SK-N-SH treated with all-trans-retinoic acid at 6 μM for 48 hours (cell line): ENCODE measurements around the gene SLC6A6.

Experiments
- ATAC-seq: fragments of 200-7000 bp; cut with Tn5 transposase; 3 replicates; pipeline ENCODE4 v1.9.1; 2020; ENCODE audit warnings: mild to moderate bottlenecking, moderate library complexity
- ARNTL ChIP-seq: fragments of 450-650 bp; formaldehyde crosslinking; IDR thresholded peaks from 2 replicates; pipeline ENCODE4 v1.5.0; 2020; ENCODE audit warnings: low read depth, mild to moderate bottlenecking, moderate library complexity, borderline replicate concordance
- BACH2 ChIP-seq: fragments of 250-450 bp; sonication (Bioruptor Pico); IDR thresholded peaks from 2 replicates; pipeline ENCODE4 v1.9.0; 2021; ENCODE audit warnings: mild to moderate bottlenecking, borderline replicate concordance
- CREB5 ChIP-seq: fragments of 250-450 bp; sonication (Bioruptor Pico); IDR thresholded peaks from 2 replicates; pipeline ENCODE4 v1.5.1; 2020; ENCODE audit warnings: low read depth, mild to moderate bottlenecking, moderate library complexity
- ESRRG ChIP-seq: fragments of 250-450 bp; sonication (Bioruptor Pico); IDR thresholded peaks from 2 replicates; pipeline ENCODE4 v1.6.1; 2021; ENCODE audit warnings: mild to moderate bottlenecking
- ISL1 ChIP-seq: fragments of 250-450 bp; sonication (Bioruptor Pico); IDR thresholded peaks from 2 replicates; pipeline ENCODE4 v2.1.2; 2022; ENCODE audit warnings: mild to moderate bottlenecking, moderate library complexity
- OSR1 ChIP-seq: fragments of 250-450 bp; sonication (Bioruptor Pico); IDR thresholded peaks from 2 replicates; pipeline ENCODE4 v1.8.0; 2022; ENCODE audit warnings: moderate library complexity, mild to moderate bottlenecking, inconsistent platforms
- PPARA ChIP-seq: fragments of 250-450 bp; sonication (Bioruptor Pico); IDR thresholded peaks from 2 replicates; pipeline ENCODE4 v1.5.0; 2020; ENCODE audit warnings: mild to moderate bottlenecking, borderline replicate concordance
- SNAI2 ChIP-seq: fragments of 250-450 bp; sonication (Bioruptor Pico); IDR thresholded peaks from 2 replicates; pipeline ENCODE4 v1.5.0; 2020; ENCODE audit warnings: mild to moderate bottlenecking, moderate library complexity
- TCF4 ChIP-seq: fragments of 250-450 bp; sonication (Bioruptor Pico); IDR thresholded peaks from 2 replicates; pipeline ENCODE4 v1.8.0; 2021; ENCODE audit warnings: mild to moderate bottlenecking, moderate library complexity, borderline replicate concordance
- TOX ChIP-seq: fragments of 250-450 bp; sonication (Bioruptor Pico); IDR thresholded peaks from 2 replicates; pipeline ENCODE4 v1.8.0; 2021; ENCODE audit warnings: mild to moderate bottlenecking, moderate library complexity, borderline replicate concordance
- ZC3H10 ChIP-seq: fragments of 250-450 bp; sonication (Bioruptor Pico); IDR thresholded peaks from 2 replicates; pipeline ENCODE4 v1.5.1; 2021; ENCODE audit warnings: mild to moderate bottlenecking, moderate library complexity
- ZFP3 ChIP-seq: fragments of 250-450 bp; sonication (Bioruptor Pico); IDR thresholded peaks from 2 replicates; pipeline ENCODE4 v1.5.0; 2020; ENCODE audit warnings: mild to moderate bottlenecking, moderate library complexity
- ZFP30 ChIP-seq: fragments of 450-650 bp; formaldehyde crosslinking; IDR thresholded peaks from 2 replicates; pipeline ENCODE4 v1.5.0; 2022; ENCODE audit warnings: mild to moderate bottlenecking, moderate library complexity
- ZNF70 ChIP-seq: fragments of 450-650 bp; formaldehyde crosslinking; IDR thresholded peaks from 2 replicates; pipeline ENCODE4 v1.5.0; 2020; ENCODE audit warnings: mild to moderate bottlenecking, moderate library complexity
- ZNF8 ChIP-seq: fragments of 450-650 bp; formaldehyde crosslinking; IDR thresholded peaks from 2 replicates; pipeline ENCODE4 v1.5.0; 2020; ENCODE audit warnings: mild to moderate bottlenecking, moderate library complexity
- TF ChIP-seq, protein P1 (sequence below): fragments of 250-450 bp; sonication (Bioruptor Pico); IDR thresholded peaks from 2 replicates; pipeline ENCODE4 v1.8.0; 2021; ENCODE audit warnings: low read depth, mild to moderate bottlenecking, moderate library complexity, borderline replicate concordance
- TF ChIP-seq, protein P2 (sequence below): fragments of 250-450 bp; sonication (Bioruptor Pico); IDR thresholded peaks from 2 replicates; pipeline ENCODE4 v1.5.1; 2021; ENCODE audit warnings: mild to moderate bottlenecking, moderate library complexity
- TF ChIP-seq, protein P3 (sequence below): fragments of 250-450 bp; sonication (Bioruptor Pico); IDR thresholded peaks from 2 replicates; pipeline ENCODE4 v1.5.0; 2020; ENCODE audit warnings: mild to moderate bottlenecking, moderate library complexity
- TF ChIP-seq, protein P4 (sequence below): fragments of 250-450 bp; sonication (Bioruptor Pico); IDR thresholded peaks from 2 replicates; pipeline ENCODE4 v1.8.0; 2020; ENCODE audit warnings: mild to moderate bottlenecking, moderate library complexity, borderline replicate concordance

The SLC6A6 gene

GRCh38 chr3:14519406-14519805, 117.0 kb downstream of the SLC6A6 start:
- TF ChIP-seq TCF4 (CRISPR knock-in tag): no peak
- no peak for TF ChIP-seq BACH2 (CRISPR knock-in tag)
- no peak for TF ChIP-seq OSR1 (CRISPR knock-in tag)
- no peak for TF ChIP-seq ISL1 (CRISPR knock-in tag)
- TF ChIP-seq ZNF70 (CRISPR knock-in tag): no peak
- TF ChIP-seq ARNTL (CRISPR knock-in tag): no peak
- no peak for TF ChIP-seq TOX (CRISPR knock-in tag)
- TF ChIP-seq, protein P1, sequence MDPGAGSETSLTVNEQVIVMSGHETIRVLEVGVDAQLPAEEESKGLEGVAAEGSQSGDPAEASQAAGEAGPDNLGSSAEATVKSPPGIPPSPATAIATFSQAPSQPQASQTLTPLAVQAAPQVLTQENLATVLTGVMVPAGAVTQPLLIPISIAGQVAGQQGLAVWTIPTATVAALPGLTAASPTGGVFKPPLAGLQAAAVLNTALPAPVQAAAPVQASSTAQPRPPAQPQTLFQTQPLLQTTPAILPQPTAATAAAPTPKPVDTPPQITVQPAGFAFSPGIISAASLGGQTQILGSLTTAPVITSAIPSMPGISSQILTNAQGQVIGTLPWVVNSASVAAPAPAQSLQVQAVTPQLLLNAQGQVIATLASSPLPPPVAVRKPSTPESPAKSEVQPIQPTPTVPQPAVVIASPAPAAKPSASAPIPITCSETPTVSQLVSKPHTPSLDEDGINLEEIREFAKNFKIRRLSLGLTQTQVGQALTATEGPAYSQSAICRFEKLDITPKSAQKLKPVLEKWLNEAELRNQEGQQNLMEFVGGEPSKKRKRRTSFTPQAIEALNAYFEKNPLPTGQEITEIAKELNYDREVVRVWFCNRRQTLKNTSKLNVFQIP (CRISPR knock-in tag): no peak
- TF ChIP-seq, protein P2, sequence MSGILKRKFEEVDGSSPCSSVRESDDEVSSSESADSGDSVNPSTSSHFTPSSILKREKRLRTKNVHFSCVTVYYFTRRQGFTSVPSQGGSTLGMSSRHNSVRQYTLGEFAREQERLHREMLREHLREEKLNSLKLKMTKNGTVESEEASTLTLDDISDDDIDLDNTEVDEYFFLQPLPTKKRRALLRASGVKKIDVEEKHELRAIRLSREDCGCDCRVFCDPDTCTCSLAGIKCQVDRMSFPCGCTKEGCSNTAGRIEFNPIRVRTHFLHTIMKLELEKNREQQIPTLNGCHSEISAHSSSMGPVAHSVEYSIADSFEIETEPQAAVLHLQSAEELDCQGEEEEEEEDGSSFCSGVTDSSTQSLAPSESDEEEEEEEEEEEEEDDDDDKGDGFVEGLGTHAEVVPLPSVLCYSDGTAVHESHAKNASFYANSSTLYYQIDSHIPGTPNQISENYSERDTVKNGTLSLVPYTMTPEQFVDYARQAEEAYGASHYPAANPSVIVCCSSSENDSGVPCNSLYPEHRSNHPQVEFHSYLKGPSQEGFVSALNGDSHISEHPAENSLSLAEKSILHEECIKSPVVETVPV (CRISPR knock-in tag): no peak
- TF ChIP-seq, protein P3, sequence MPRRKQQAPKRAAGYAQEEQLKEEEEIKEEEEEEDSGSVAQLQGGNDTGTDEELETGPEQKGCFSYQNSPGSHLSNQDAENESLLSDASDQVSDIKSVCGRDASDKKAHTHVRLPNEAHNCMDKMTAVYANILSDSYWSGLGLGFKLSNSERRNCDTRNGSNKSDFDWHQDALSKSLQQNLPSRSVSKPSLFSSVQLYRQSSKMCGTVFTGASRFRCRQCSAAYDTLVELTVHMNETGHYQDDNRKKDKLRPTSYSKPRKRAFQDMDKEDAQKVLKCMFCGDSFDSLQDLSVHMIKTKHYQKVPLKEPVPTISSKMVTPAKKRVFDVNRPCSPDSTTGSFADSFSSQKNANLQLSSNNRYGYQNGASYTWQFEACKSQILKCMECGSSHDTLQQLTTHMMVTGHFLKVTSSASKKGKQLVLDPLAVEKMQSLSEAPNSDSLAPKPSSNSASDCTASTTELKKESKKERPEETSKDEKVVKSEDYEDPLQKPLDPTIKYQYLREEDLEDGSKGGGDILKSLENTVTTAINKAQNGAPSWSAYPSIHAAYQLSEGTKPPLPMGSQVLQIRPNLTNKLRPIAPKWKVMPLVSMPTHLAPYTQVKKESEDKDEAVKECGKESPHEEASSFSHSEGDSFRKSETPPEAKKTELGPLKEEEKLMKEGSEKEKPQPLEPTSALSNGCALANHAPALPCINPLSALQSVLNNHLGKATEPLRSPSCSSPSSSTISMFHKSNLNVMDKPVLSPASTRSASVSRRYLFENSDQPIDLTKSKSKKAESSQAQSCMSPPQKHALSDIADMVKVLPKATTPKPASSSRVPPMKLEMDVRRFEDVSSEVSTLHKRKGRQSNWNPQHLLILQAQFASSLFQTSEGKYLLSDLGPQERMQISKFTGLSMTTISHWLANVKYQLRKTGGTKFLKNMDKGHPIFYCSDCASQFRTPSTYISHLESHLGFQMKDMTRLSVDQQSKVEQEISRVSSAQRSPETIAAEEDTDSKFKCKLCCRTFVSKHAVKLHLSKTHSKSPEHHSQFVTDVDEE (CRISPR knock-in tag): no peak
- no peak for ATAC-seq

DNA sequence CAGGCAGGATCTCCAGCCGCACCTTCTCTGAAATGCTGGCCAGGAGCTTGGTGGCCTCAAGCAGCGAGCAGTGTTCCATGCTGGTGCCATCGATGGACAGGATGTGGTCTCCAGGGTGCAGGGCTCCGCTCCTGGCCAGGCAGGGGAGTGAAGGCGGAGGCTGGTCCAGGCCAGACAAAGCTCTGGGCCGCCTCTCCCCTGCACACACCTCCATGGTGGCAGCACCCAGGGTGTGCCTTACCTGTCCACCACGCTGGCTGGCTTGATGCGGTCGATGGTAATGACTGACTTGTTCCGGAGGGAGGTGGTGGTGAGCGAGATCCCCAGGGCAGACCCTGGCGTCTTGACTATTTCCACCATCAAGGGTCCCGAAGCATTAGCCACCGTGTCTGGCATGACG, 117.7 kb downstream of the SLC6A6 start:
- TF ChIP-seq TCF4 (CRISPR knock-in tag) (no peak), ZNF8 (CRISPR knock-in tag) (no peak), BACH2 (CRISPR knock-in tag) (no peak), ZFP3 (CRISPR knock-in tag) (no peak), ESRRG (CRISPR knock-in tag) (no peak), PPARA (CRISPR knock-in tag) (no peak), ZFP30 (CRISPR knock-in tag) (no peak), TOX (CRISPR knock-in tag) (no peak), ZNF70 (CRISPR knock-in tag) (no peak), ZC3H10 (CRISPR knock-in tag) (no peak), CREB5 (no peak), ARNTL (CRISPR knock-in tag) (no peak), SNAI2 (CRISPR knock-in tag) (no peak)
- TF ChIP-seq, protein P1 (CRISPR knock-in tag): no peak
- TF ChIP-seq, protein P4, sequence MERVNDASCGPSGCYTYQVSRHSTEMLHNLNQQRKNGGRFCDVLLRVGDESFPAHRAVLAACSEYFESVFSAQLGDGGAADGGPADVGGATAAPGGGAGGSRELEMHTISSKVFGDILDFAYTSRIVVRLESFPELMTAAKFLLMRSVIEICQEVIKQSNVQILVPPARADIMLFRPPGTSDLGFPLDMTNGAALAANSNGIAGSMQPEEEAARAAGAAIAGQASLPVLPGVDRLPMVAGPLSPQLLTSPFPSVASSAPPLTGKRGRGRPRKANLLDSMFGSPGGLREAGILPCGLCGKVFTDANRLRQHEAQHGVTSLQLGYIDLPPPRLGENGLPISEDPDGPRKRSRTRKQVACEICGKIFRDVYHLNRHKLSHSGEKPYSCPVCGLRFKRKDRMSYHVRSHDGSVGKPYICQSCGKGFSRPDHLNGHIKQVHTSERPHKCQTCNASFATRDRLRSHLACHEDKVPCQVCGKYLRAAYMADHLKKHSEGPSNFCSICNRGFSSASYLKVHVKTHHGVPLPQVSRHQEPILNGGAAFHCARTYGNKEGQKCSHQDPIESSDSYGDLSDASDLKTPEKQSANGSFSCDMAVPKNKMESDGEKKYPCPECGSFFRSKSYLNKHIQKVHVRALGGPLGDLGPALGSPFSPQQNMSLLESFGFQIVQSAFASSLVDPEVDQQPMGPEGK (CRISPR knock-in tag): no peak
- TF ChIP-seq, protein P2 (CRISPR knock-in tag): no peak
- ATAC-seq: no peak
